GM04503 (cell line): Measurements from ENCODE around the gene CTAGE15.
"Not testable (repeated sequence)": the region's sequence is repeated elsewhere in the genome, so short reads cannot be mapped to it uniquely, and the experiment has no call there.

Experiments
- DNase-seq: peaks from one replicate; pipeline ENCODE4 v3.0.0-alpha.2; 2012; ENCODE audit warnings: low read depth

CTAGE15 gene

GRCh38 chr7:143571501-143571900 lies at the start of gene CTAGE15:
Gene CTAGE15 (plus strand): TSS chr7:143571801. CDS start chr7:143571818, 17 bp downstream.
- not testable (repeated sequence) for DNase-seq

GRCh38 chr7:143522309-143522916 lies 49.2 kb upstream of the CTAGE15 start:
- not testable (repeated sequence) for DNase-seq

- DNase-seq = not testable (repeated sequence)
These were observed 40.3 kb upstream of the CTAGE15 start for GRCh38 chr7:143531169-143531926.

GRCh38 chr7:143531932-143532331 lies 39.7 kb upstream of the CTAGE15 start:
- DNase-seq = not testable (repeated sequence)

- not testable (repeated sequence) for DNase-seq
These were observed 38.3 kb upstream of the CTAGE15 start for GRCh38 chr7:143533213-143533839.

GRCh38 chr7:143536443-143536842 lies 35.2 kb upstream of the CTAGE15 start:
- DNase-seq = not testable (repeated sequence)

GRCh38 chr7:143543288-143544038 lies 28.1 kb upstream of the CTAGE15 start:
- not testable (repeated sequence) for DNase-seq

- not testable (repeated sequence) for DNase-seq
These were observed 15.6 kb upstream of the CTAGE15 start for GRCh38 chr7:143555968-143556367.

GRCh38 chr7:143563306-143563705 lies 8.3 kb upstream of the CTAGE15 start:
- not testable (repeated sequence) for DNase-seq

- DNase-seq = not testable (repeated sequence)
These were observed 5.6 kb upstream of the CTAGE15 start for GRCh38 chr7:143566001-143566400.

GRCh38 chr7:143588183-143588582 lies 16.6 kb downstream of the CTAGE15 start:
- DNase-seq = not testable (repeated sequence)

- DNase-seq = not testable (repeated sequence)
These were observed 18.3 kb downstream of the CTAGE15 start for GRCh38 chr7:143589897-143590296.

- DNase-seq = not testable (repeated sequence)
These were observed 26.5 kb downstream of the CTAGE15 start for GRCh38 chr7:143598086-143598485.

GRCh38 chr7:143603549-143603948 lies 31.9 kb downstream of the CTAGE15 start:
- DNase-seq = not testable (repeated sequence)

- not testable (repeated sequence) for DNase-seq
These were observed 34.5 kb downstream of the CTAGE15 start for GRCh38 chr7:143606088-143606487.

GRCh38 chr7:143615545-143615944 lies 43.9 kb downstream of the CTAGE15 start:
- DNase-seq = not testable (repeated sequence)

- not testable (repeated sequence) for DNase-seq
These were observed 45.6 kb downstream of the CTAGE15 start for GRCh38 chr7:143617204-143617603.

GRCh38 chr7:143620058-143620457 lies 48.5 kb downstream of the CTAGE15 start:
- DNase-seq = not testable (repeated sequence)

- not testable (repeated sequence) for DNase-seq
These were observed 49.0 kb downstream of the CTAGE15 start, which contains the start of gene TCAF2 for GRCh38 chr7:143620646-143621045. Gene TCAF2 (plus strand): TSS chr7:143620974.

- DNase-seq = not testable (repeated sequence)
These were observed 49.6 kb downstream of the CTAGE15 start for GRCh38 chr7:143621175-143621574.

- DNase-seq = not testable (repeated sequence)
These were observed 50.5 kb downstream of the CTAGE15 start for GRCh38 chr7:143622130-143622529.
